Activated naive CD8-positive, alpha-beta T cell treated with anti-CD3 and anti-CD28 coated beads for 36 hours (primary cell): ENCODE results near the gene TNPO3. TPM values are rescaled to one million over a fixed set of nuclear protein-coding genes. Genes with fewer than 3 reads are reported as not detected.
"Not testable (repeated sequence)": the region's sequence is repeated elsewhere in the genome, so short reads cannot be mapped to it uniquely, and the experiment has no call there.

ENCODE experiments used
- DNase-seq: peaks from one replicate; pipeline ENCODE4 v3.0.0; 2021
- H3K27ac Mint-ChIP-seq: one replicate; pipeline ENCODE4 v1.8.0; 2022; ENCODE audit warnings: mild to moderate bottlenecking, moderate library complexity, mixed read lengths
- H3K27me3 Mint-ChIP-seq: one replicate; pipeline ENCODE4 v1.8.0; 2022; ENCODE audit warnings: mild to moderate bottlenecking, mixed read lengths
- H3K36me3 Mint-ChIP-seq: one replicate; pipeline ENCODE4 v1.8.0; 2021; ENCODE audit warnings: mild to moderate bottlenecking, mixed read lengths
- H3K4me1 Mint-ChIP-seq: one replicate; pipeline ENCODE4 v1.8.0; 2021; ENCODE audit warnings: mixed read lengths
- H3K4me3 Mint-ChIP-seq: one replicate; pipeline ENCODE4 v1.8.0; 2022; ENCODE audit warnings: mild to moderate bottlenecking, moderate library complexity, mixed read lengths
- H3K9me3 Mint-ChIP-seq: one replicate; pipeline ENCODE4 v1.8.0; 2022; ENCODE audit warnings: mixed read lengths
- total RNA-seq, 2 experiments: library from RNA; stranded (reverse); gene quantifications; one replicate each; pipeline ENCODE4 v1.2.3, GENCODE V29; 2021

Gene TNPO3
- total RNA-seq, 2 experiments from 2014 or later = 71.8 to 72.2 TPM

DNA sequence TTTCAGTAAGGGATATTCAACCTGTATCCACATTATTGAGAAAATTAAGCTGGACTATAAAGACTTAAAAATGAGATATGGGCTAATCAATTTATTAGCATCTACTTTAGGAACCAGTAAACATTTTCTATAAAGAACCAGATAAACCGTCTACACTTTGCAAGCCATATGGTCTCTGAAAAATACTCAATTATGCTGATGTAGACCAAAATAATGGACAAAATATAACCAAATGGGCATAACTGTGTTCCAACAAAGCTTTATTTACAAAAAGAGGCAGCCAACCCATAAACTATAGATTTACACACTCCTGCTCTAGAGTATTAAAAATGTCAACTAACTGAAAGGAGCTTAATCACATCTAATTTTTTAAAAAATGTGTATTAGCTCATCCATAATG, 42.3 kb downstream of the TNPO3 start:
- no peaks in the 10 kb centered on the region for H3K27me3 Mint-ChIP-seq
- H3K27ac Mint-ChIP-seq = no peak overlapping the region
- peaks cover 36% of the 10 kb centered on the region for H3K4me1 Mint-ChIP-seq
- H3K4me3 Mint-ChIP-seq = no peak overlapping the region
- no peaks in the 10 kb centered on the region for H3K9me3 Mint-ChIP-seq
- DNase-seq = no peak
- H3K36me3 Mint-ChIP-seq = peaks cover 25% of the 10 kb centered on the region

DNA sequence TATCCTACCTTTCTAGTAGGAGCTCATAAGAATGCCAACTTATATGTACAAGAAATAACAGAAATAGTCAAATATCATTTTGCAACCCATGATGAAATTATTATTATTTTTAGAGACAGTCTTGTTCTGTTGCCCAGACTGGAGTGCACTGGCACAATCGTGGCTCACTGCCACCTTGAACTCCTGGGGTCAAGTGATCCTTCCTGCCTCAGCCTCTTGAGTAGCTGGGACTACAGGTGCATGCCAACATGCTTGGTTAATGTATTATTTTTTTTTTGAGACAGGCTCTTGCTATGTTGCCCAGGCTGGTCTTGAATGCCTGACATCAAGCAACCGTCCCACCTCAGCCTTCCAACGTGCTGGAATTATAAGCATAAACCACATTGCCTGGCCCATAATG, 44.8 kb downstream of the TNPO3 start:
- Mint-ChIP-seq H3K9me3 (no peaks in the 10 kb centered on the region), H3K4me3 (no peak overlapping the region), H3K27me3 (no peaks in the 10 kb centered on the region), H3K27ac (peak overlapping the region; percentile 94), H3K4me1 (peaks cover 46% of the 10 kb centered on the region), H3K36me3 (peaks cover 25% of the 10 kb centered on the region)
- no peak for DNase-seq

DNA sequence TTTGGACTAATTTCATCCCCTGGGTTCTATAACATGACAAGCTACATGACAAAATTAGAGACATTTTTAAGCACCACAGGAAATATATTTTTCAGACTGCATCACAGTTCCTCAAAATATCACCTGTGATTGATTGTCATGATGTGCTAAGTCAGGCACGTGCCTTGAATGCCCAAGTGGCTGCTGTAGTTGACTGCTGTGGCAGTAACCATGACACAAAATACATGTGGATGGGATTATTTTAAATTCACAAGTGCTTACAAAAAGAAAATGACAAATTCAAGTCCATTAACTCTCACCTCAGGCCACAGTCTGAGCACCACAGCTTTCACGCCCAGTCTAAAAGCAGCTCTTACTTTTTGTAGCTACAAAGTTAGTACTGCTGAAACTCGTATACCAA, 45.5 kb downstream of the TNPO3 start:
- Mint-ChIP-seq H3K4me3 (no peak overlapping the region), H3K4me1 (peaks cover 46% of the 10 kb centered on the region), H3K27me3 (no peaks in the 10 kb centered on the region), H3K9me3 (no peaks in the 10 kb centered on the region), H3K27ac (peak overlapping the region; percentile 94), H3K36me3 (peaks cover 21% of the 10 kb centered on the region)
- DNase-seq = no peak

DNA sequence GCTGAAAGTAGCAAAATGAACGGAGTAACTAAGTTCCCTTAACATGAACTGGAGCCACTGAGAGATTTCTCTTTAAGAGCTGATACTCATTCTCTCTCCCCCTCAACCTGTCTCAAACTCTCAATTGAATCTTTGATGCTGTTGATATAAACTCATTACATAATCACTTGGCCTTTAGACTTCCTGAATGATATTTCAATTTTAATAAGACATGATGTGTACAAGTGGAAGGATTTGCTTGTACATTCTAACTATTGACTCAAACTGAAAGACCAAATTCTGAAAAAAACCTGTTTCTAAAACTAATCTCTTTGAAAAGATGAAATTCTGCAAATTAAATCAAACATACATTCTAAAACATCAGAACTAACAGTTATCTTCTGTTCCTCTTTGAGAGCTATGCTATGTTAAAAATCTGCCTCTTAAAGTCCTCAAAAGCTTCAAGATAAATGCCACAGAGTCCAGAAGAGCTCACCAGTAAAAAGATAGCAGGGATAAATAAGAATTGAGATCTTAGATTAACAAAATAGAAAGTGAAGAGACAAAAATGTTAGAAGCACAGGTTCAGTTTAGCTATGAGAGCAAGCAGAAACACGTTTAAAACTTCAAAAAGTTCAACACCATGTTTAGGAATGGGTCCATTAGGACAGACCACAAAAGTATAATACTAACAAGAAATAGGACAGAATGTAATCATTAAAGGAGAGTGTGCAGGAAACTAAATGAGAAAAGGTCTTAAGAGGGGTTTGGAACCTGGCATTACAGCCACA, 46.1 kb downstream of the TNPO3 start:
- Mint-ChIP-seq H3K36me3 (peaks cover 15% of the 10 kb centered on the region), H3K4me1 (peaks cover 46% of the 10 kb centered on the region), H3K27me3 (no peaks in the 10 kb centered on the region), H3K9me3 (no peaks in the 10 kb centered on the region), H3K27ac (peak overlapping the region; percentile 94), H3K4me3 (peak overlapping the region; percentile 57)
- DNase-seq = no peak

DNA sequence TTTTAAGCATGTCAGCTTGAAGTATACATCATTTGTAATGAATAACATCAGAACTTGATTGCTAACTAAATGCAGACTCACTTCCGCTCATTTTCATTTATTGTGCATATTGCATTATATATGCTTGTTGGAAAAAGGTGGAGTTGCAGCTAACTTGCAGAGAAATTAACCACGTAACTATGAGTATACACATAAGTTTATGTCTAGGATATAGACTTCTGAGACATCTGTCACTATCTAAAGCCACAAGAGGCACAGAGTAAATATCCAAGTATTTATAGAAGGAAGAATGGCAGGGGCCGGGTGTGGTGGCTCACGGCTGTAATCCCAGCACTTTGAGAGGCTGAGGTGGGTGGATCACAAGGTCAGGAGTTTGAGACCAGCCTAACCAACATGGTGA, 47.3 kb downstream of the TNPO3 start:
- H3K36me3 Mint-ChIP-seq = peaks cover 12% of the 10 kb centered on the region
- H3K4me1 Mint-ChIP-seq = peaks cover 43% of the 10 kb centered on the region
- no peak for DNase-seq
- peak overlapping the region; percentile 94 for H3K27ac Mint-ChIP-seq
- no peak overlapping the region for H3K4me3 Mint-ChIP-seq
- no peaks in the 10 kb centered on the region for H3K9me3 Mint-ChIP-seq
- H3K27me3 Mint-ChIP-seq = no peaks in the 10 kb centered on the region

DNA sequence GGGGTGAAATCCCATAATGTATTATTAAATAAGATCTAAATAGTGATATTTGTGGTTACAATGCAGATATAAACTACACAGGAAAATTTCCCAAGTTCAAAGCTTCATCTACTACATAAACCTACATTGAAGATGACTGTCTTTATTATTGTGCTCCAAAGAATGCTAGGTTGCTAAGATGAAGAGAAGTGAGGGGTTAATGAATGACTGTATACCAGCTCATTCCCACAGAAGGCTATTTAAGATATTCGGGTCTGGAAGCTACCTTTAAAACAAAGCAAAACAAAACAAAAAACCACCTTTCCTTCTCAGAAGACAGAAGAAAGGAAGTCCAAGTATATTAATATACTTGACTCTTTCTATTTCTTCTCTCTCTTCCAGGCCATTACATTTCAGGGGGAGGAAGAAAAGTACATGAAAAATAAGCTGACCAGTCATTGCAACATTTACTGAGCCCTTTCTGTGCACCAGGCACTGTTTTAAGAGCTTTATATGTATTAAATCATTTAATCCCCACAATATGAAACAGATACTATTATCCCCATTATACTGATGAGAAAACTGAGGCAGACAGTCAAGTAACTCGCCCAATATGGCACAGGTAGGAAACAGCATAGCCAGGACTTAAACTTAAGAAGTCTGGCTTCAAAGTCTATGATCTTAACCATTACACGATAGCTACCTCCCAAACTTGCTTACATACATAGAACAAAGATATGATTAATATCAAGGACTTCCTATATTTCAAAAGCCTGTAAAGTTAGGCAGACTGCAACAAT, 48.1 kb downstream of the TNPO3 start:
- no peak overlapping the region for H3K27ac Mint-ChIP-seq
- DNase-seq = no peak
- no peak overlapping the region for H3K4me3 Mint-ChIP-seq
- H3K27me3 Mint-ChIP-seq = no peaks in the 10 kb centered on the region
- H3K36me3 Mint-ChIP-seq = peaks cover 18% of the 10 kb centered on the region
- peaks cover 43% of the 10 kb centered on the region for H3K4me1 Mint-ChIP-seq
- no peaks in the 10 kb centered on the region for H3K9me3 Mint-ChIP-seq

DNA sequence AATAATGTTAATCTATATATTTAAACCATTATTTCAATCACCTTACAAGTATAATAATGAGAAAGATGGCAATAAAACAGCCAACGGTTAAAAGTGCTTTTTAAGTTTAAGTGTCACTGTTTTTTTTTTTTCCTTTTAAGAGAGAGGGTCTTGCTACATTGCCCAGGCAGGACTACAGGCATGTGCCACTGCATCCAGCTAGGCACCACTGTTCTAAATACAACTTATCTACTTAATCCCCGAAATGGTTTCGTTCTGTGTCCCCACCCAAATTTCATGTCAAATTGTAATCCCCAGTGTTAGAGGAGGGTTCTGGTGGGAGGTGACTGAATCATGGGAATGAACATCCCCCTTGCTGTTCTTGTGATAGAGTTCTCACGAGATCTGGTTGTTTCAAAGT, 49.7 kb downstream of the TNPO3 start:
- no peak for DNase-seq
- H3K9me3 Mint-ChIP-seq = no peaks in the 10 kb centered on the region
- no peak overlapping the region for H3K27ac Mint-ChIP-seq
- H3K27me3 Mint-ChIP-seq = no peaks in the 10 kb centered on the region
- H3K4me3 Mint-ChIP-seq = no peak overlapping the region
- peaks cover 25% of the 10 kb centered on the region for H3K36me3 Mint-ChIP-seq
- peaks cover 36% of the 10 kb centered on the region for H3K4me1 Mint-ChIP-seq

DNA sequence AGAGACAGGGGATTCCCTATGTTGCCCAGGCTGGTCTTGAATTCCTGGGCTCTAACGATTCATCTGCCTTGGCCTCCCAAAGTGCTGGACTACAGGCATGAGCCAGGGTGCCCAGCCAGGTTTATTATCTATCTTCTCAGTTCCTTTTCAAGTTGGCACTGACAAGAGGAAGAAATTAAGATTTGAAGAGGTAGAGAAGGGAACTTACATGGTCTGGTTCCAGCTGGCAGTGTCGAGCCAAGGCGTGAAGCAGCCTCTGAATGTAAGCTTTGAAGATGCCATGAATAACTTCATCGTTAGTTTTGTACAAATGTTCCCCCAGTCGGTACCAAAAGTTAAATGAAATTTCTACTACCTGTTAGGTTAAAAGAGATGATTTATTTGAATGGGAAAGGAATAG, 57.7 kb downstream of the TNPO3 start:
- Mint-ChIP-seq H3K27ac (no peak overlapping the region), H3K4me1 (no peaks in the 10 kb centered on the region), H3K4me3 (no peak overlapping the region), H3K27me3 (no peaks in the 10 kb centered on the region), H3K36me3 (peaks cover 21% of the 10 kb centered on the region), H3K9me3 (no peaks in the 10 kb centered on the region)
- no peak for DNase-seq

DNA sequence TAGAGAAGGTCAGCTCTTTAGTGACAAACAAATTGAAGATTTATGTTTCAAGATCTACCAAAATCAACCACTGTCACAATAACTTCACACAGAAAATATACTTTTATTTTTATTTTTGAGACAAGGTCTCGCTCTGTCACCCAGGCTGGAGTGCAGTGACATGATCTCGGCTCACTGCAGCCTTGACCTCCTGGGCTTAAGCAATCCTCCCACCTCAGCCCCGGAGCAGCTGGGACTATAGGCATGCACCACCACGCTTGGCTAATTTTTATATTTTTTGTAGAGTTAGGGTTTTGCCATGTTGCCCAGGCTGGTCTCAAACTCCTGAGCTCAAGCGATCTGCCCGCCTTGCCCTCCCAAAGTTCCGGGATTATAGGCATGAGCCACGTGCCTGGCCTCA, 60.4 kb downstream of the TNPO3 start:
- H3K4me1 Mint-ChIP-seq, DNase-seq, H3K9me3 Mint-ChIP-seq, H3K27me3 Mint-ChIP-seq, H3K27ac Mint-ChIP-seq, H3K4me3 Mint-ChIP-seq: not testable (repeated sequence)
- H3K36me3 Mint-ChIP-seq = peaks cover 11% of the 10 kb centered on the region

DNA sequence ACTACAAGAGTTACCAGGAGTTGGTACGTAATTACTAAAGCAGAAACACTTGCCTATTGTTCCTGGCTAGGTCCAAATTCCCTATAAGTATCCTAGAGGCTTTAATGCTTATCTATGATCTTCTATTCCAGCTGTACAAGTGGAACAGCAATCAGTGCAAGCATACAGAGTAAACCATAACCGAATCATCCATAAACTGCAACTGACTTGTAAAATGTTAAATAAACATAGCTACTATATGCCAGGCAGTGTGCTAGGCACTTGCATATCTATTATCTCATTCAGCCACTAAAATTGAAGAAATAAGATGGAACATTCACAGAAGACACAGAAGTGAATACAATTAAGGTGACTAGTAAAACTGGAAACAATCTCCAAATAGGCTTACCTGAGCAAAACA, 61.5 kb downstream of the TNPO3 start:
- Mint-ChIP-seq H3K36me3 (peaks cover 10% of the 10 kb centered on the region), H3K4me1 (no peaks in the 10 kb centered on the region), H3K9me3 (no peaks in the 10 kb centered on the region), H3K4me3 (no peak overlapping the region), H3K27ac (no peak overlapping the region), H3K27me3 (no peaks in the 10 kb centered on the region)
- no peak for DNase-seq

DNA sequence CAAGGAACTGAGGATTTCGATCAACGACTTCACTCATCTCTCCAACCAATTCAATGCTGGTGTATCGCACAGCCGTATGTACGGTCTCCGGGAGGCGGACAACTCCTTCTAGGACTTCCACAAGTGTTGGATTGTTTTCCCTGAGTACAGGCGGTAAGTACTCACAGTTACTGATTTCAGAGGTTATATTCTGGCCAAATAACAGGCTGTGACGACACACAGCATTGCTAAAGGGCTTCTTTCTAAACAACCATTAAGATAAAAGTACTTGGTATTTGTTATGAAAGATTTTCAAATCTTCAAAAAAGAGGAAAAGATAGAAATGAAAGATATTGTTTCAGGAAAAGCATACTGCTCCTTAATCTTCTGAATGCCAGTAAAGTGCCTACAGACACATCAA, 65.0 kb downstream of the TNPO3 start:
- no peaks in the 10 kb centered on the region for H3K27me3 Mint-ChIP-seq
- DNase-seq = no peak
- H3K4me1 Mint-ChIP-seq = peaks cover 1% of the 10 kb centered on the region
- H3K4me3 Mint-ChIP-seq = no peak overlapping the region
- H3K27ac Mint-ChIP-seq = no peak overlapping the region
- H3K36me3 Mint-ChIP-seq = peaks cover 11% of the 10 kb centered on the region
- no peaks in the 10 kb centered on the region for H3K9me3 Mint-ChIP-seq

DNA sequence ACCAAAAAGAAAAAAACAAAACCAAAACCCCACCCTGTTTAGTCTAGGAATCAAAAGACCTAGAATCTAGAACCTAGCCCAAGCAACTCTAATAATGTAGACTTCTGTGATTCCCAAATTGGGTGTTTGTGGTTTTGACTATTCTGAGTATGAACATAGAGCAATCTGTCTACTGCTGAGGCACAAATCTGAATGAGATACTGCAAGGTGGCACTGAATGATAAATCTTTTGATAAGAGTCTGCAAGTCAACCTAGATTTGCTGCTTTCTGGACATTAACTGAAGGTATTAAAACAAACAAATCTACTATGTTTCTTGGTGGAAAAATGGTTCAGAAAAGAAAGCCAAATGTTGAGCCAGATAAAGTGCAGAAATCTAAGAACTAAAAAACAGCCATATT, 66.5 kb downstream of the TNPO3 start:
- Mint-ChIP-seq H3K4me3 (no peak overlapping the region), H3K27me3 (no peaks in the 10 kb centered on the region), H3K4me1 (peaks cover 1% of the 10 kb centered on the region), H3K36me3 (peaks cover 17% of the 10 kb centered on the region), H3K9me3 (no peaks in the 10 kb centered on the region), H3K27ac (no peak overlapping the region)
- DNase-seq = no peak

DNA sequence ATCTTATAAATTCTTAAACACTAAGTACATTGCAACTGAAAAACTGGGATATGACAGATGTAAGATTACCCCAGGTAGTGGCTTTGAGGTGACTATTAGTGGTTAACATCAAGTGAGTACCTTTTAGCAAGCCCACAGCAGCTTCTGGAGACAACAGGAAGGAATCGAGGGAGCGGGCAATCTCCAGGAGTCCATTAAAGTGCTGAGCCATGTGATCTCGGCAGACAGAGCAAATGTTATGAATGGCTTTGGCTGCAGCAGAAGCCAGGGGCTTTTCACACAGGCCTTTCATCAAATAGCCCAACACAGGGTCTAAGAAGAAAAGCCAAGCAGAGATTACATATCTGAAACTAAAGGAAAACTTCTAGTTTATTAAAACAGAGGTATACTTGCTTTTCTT, 68.3 kb downstream of the TNPO3 start:
- H3K9me3 Mint-ChIP-seq = no peaks in the 10 kb centered on the region
- peaks cover 23% of the 10 kb centered on the region for H3K36me3 Mint-ChIP-seq
- H3K27me3 Mint-ChIP-seq = no peaks in the 10 kb centered on the region
- peaks cover 1% of the 10 kb centered on the region for H3K4me1 Mint-ChIP-seq
- H3K27ac Mint-ChIP-seq = no peak overlapping the region
- H3K4me3 Mint-ChIP-seq = no peak overlapping the region
- DNase-seq = no peak

DNA sequence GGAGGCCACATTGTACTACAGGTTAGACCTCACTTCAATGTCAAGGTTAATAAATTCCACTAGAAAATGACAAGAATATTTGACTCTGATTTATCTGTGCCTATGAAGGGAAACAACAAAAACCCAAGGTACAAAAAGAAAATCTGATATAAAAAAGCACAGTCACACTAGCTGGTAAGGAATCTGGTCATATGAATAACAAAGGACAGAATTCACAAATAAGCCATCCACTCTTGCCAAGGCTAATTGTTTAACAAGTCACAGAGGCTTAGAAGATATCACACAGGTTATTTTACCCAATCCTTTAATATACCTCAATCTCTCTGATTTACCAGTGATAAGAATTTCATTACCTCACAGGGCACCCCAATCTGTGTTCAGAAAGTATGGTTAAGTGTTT, 69.3 kb downstream of the TNPO3 start:
- Mint-ChIP-seq H3K27me3 (no peaks in the 10 kb centered on the region), H3K4me1 (peaks cover 1% of the 10 kb centered on the region), H3K4me3 (no peak overlapping the region), H3K27ac (no peak overlapping the region), H3K9me3 (no peaks in the 10 kb centered on the region), H3K36me3 (peaks cover 24% of the 10 kb centered on the region)
- DNase-seq = no peak

DNA sequence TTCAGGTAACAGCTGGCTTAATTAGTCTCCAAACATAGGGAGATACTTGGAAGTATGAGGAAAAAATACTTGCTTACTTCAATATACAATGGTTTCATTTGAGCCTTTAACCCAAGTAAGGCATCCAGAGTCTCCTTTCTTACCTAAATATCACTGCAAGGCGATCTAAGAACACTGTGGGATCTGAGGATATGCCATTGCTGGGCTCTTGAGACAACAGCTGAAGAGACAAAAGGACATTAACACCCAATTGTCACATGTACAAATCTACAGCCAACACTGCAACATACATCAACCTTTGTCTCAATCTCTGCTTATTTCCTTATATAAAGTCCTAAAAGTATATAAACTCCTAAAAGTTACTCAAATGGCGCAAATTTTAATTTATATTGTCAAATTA, 72.8 kb downstream of the TNPO3 start:
- peaks cover 29% of the 10 kb centered on the region for H3K36me3 Mint-ChIP-seq

More for the DNA sequence above, 72.8 kb downstream of the TNPO3 start:
- DNase-seq = no peak
- H3K4me1 Mint-ChIP-seq = peaks cover 1% of the 10 kb centered on the region
- H3K27ac Mint-ChIP-seq = no peak overlapping the region
- H3K9me3 Mint-ChIP-seq = no peaks in the 10 kb centered on the region
- H3K27me3 Mint-ChIP-seq = no peaks in the 10 kb centered on the region
- H3K4me3 Mint-ChIP-seq = no peak overlapping the region
